Endothelial cell (in vitro differentiated cells): ENCODE measurements around the gene PHF21A. TPM values are rescaled to one million over a fixed set of nuclear protein-coding genes. Genes with fewer than 3 reads are reported as not detected.

Experiments used
- DNase-seq: peaks from one replicate; pipeline ENCODE4 v3.0.0; 2021; ENCODE audit warnings: low spot score
- H3K27ac Mint-ChIP-seq: one replicate; pipeline ENCODE4 v1.8.0; 2021; ENCODE audit warnings: mixed read lengths, inconsistent platforms; ENCODE audit not compliant: unreplicated experiment
- H3K27me3 Mint-ChIP-seq: one replicate; pipeline ENCODE4 v1.8.0; 2021; ENCODE audit warnings: mild to moderate bottlenecking, moderate library complexity, mixed read lengths, inconsistent platforms; ENCODE audit not compliant: unreplicated experiment
- H3K36me3 Mint-ChIP-seq: one replicate; pipeline ENCODE4 v1.8.0; 2021; ENCODE audit warnings: mild to moderate bottlenecking, low read depth, mixed read lengths, inconsistent platforms; ENCODE audit not compliant: unreplicated experiment
- H3K4me1 Mint-ChIP-seq: one replicate; pipeline ENCODE4 v1.8.0; 2021; ENCODE audit warnings: mild to moderate bottlenecking, mixed read lengths, inconsistent platforms; ENCODE audit not compliant: unreplicated experiment
- H3K4me3 Mint-ChIP-seq: one replicate; pipeline ENCODE4 v1.8.0; 2021; ENCODE audit warnings: mild to moderate bottlenecking, mixed read lengths, inconsistent platforms; ENCODE audit not compliant: unreplicated experiment
- H3K9me3 Mint-ChIP-seq: one replicate; pipeline ENCODE4 v1.8.0; 2021; ENCODE audit warnings: mixed read lengths, inconsistent platforms; ENCODE audit not compliant: unreplicated experiment
- total RNA-seq: library from RNA; stranded (reverse); fragmentation: NEBNext Ultra II Directional; extraction: Animal tissue kit (Norgen Biotek cat#: 25700); gene quantifications from one replicate; pipeline ENCODE4 v1.2.1, GENCODE V29; 2021; ENCODE audit not compliant: unreplicated experiment
- TF ChIP-seq, protein P1 (sequence below): fragments of 200-600 bp; sonication (generic); IDR thresholded peaks from one replicate; pipeline ENCODE4 v1.5.0; 2021; ENCODE audit warnings: antibody characterized with exemption; ENCODE audit not compliant: unreplicated experiment

Gene PHF21A
- total RNA-seq, 1 donor from 2014 or later, result 52.8 TPM

DNA sequence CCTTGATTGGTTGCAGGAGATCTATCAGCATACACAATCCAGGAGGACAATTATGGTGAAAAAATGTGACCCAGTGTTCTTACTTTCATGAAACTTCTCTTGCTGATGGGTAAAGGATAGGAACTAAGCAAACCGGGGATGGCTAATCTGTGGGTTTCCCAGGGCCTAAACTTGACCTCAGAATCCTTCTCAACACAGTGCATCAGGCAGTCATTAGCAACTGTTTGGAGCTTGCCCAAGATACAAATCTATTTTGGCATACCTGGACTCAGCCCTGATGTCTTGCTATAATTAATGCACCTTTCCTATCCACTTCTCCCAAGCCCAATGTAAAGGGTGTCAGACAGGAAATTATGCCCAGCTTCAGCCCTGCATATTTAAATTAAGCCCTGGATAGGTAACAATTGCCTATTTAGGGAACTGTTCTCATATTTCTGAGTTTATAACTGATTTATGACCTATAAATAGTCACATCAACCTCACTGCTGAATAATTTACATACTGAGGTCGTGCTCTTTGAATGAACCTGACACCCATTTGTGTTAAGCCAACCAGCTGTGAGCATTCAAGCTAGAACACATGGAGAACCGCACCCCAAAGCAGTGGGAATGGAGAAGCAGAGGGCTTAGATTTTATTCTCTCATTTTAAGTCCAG lies 9.2 kb upstream of the PHF21A start:
- no peaks in the 10 kb centered on the region for H3K9me3 Mint-ChIP-seq
- DNase-seq, result no peak
- no peaks in the 10 kb centered on the region for H3K4me1 Mint-ChIP-seq
- no peaks in the 10 kb centered on the region for H3K36me3 Mint-ChIP-seq
- TF ChIP-seq, protein P1, sequence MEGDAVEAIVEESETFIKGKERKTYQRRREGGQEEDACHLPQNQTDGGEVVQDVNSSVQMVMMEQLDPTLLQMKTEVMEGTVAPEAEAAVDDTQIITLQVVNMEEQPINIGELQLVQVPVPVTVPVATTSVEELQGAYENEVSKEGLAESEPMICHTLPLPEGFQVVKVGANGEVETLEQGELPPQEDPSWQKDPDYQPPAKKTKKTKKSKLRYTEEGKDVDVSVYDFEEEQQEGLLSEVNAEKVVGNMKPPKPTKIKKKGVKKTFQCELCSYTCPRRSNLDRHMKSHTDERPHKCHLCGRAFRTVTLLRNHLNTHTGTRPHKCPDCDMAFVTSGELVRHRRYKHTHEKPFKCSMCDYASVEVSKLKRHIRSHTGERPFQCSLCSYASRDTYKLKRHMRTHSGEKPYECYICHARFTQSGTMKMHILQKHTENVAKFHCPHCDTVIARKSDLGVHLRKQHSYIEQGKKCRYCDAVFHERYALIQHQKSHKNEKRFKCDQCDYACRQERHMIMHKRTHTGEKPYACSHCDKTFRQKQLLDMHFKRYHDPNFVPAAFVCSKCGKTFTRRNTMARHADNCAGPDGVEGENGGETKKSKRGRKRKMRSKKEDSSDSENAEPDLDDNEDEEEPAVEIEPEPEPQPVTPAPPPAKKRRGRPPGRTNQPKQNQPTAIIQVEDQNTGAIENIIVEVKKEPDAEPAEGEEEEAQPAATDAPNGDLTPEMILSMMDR, result no peak
- H3K27ac Mint-ChIP-seq, result no peak overlapping the region
- no peaks in the 10 kb centered on the region for H3K27me3 Mint-ChIP-seq
- H3K4me3 Mint-ChIP-seq, result no peak overlapping the region

DNA sequence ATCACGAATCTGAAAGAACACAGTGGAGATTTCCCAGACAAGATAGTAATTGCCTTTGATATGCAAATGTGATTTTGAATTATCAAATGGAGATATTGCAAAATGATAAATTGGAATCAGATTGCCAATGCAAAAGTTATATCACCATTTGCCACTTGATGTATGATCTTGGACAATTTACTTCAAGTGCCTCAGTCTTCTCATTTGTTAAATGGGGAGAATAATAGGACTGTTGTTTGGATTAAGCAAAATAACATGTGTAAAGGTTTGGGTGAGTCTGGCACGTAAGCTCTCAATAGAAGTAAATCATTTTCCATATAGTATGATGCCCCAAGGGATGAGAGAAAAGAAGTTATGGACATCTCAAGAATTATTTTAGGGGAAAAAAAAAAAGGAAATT lies 7.9 kb upstream of the PHF21A start:
- H3K4me3 Mint-ChIP-seq, result no peak overlapping the region
- no peak for DNase-seq

GRCh38 chr11:46127150-46127638 lies 5.9 kb upstream of the PHF21A start:
- peaks cover 2% of the 10 kb centered on the region for H3K4me1 Mint-ChIP-seq
- no peaks in the 10 kb centered on the region for H3K36me3 Mint-ChIP-seq
- DNase-seq, result no peak
- TF ChIP-seq, protein P1, result no peak
- no peaks in the 10 kb centered on the region for H3K9me3 Mint-ChIP-seq
- H3K4me3 Mint-ChIP-seq, result no peak overlapping the region
- H3K27ac Mint-ChIP-seq, result no peak overlapping the region
- H3K27me3 Mint-ChIP-seq, result no peaks in the 10 kb centered on the region

More for the DNA sequence above, 7.9 kb upstream of the PHF21A start:
- no peak overlapping the region for H3K27ac Mint-ChIP-seq
- H3K36me3 Mint-ChIP-seq, result no peaks in the 10 kb centered on the region
- H3K4me1 Mint-ChIP-seq, result no peaks in the 10 kb centered on the region
- TF ChIP-seq, protein P1, result no peak
- H3K9me3 Mint-ChIP-seq, result no peaks in the 10 kb centered on the region
- no peaks in the 10 kb centered on the region for H3K27me3 Mint-ChIP-seq

- peaks cover 1% of the 10 kb centered on the region for H3K27me3 Mint-ChIP-seq
- no peak for DNase-seq
- no peak overlapping the region for H3K27ac Mint-ChIP-seq
- TF ChIP-seq, protein P1, result no peak
- no peaks in the 10 kb centered on the region for H3K36me3 Mint-ChIP-seq
- H3K9me3 Mint-ChIP-seq, result no peaks in the 10 kb centered on the region
- H3K4me1 Mint-ChIP-seq, result peaks cover 2% of the 10 kb centered on the region
- no peak overlapping the region for H3K4me3 Mint-ChIP-seq
Measured at GRCh38 chr11:46125284-46125683, 4.0 kb upstream of the PHF21A start.

GRCh38 chr11:46122945-46123715 lies 1.9 kb upstream of the PHF21A start:
- Mint-ChIP-seq H3K27me3 (peaks cover 8% of the 10 kb centered on the region), H3K27ac (no peak overlapping the region), H3K36me3 (peaks cover 4% of the 10 kb centered on the region), H3K4me3 (peak overlapping the region; percentile 73), H3K9me3 (no peaks in the 10 kb centered on the region), H3K4me1 (peaks cover 14% of the 10 kb centered on the region)
- no peak for DNase-seq
- TF ChIP-seq, protein P1, result no peak
